Dedifferentiated amniotic fluid mesenchymal stem cell (primary cell): ENCODE measurements around the gene TAF11L14.

Experiments
- DNase-seq: peaks from one replicate; pipeline ENCODE4 v3.0.0-alpha.2; 2016; ENCODE audit errors: extremely low spot score

The TAF11L14 gene

DNA sequence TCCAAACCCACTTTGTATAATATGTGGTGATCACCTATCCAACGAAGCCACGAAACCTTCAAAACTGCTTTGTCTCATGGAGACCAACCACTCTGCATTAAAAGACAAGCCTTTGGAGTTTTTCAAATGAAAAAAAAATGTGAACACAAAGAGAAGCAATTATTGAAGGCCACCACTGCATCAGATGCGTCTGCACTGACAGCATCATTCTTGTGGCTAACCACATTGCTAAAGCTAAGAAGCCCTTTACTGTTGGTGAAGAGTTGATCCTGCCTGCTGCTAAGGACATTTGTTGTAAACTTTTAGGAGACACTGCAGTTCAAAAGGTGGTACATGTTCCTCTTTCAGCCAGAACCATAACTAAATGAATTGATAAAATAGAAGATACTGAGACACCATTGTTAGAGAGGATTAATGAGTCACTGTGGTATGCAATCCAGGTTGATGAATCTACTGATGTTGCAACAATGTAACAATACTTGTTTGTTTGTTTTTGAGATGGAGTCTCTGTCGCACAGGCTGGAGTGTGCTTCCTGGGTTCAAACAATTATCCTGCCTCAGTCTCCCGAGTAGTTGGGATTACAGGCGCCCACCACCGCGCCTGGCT, 45.4 kb downstream of the TAF11L14 start:
- DNase-seq = no peak

DNA sequence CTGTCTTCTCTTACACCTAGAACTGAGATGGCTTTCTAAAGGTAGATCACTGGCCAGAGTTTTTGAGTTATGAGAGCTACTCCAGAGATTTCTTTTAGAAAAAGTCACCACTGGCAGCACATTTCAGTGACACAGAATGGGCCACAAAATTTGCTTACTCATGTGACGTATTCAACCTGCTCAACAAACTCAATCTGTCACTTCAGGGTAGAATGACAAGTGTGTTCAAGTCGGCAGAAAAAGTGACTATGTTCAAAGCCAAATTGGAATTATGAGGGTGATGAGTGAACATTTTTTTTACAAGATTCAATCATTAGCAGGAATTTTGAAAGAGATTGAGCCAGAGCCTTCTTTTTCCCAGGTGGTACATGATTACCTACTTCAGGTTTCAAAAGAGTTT, 46.5 kb downstream of the TAF11L14 start:
- DNase-seq = no peak
